CD4-positive, alpha-beta T cell treated with Interleukin-12 subunit alpha and Interleukin-12 subunit beta, for 1 hour (primary cell): ENCODE data around the gene KCTD11.
"Not testable (repeated sequence)": the region's sequence is repeated elsewhere in the genome, so short reads cannot be mapped to it uniquely, and the experiment has no call there.

Experiments used
- DNase-seq: peaks from one replicate; pipeline ENCODE4 v3.0.0-alpha.2; 2020

KCTD11 gene

DNA sequence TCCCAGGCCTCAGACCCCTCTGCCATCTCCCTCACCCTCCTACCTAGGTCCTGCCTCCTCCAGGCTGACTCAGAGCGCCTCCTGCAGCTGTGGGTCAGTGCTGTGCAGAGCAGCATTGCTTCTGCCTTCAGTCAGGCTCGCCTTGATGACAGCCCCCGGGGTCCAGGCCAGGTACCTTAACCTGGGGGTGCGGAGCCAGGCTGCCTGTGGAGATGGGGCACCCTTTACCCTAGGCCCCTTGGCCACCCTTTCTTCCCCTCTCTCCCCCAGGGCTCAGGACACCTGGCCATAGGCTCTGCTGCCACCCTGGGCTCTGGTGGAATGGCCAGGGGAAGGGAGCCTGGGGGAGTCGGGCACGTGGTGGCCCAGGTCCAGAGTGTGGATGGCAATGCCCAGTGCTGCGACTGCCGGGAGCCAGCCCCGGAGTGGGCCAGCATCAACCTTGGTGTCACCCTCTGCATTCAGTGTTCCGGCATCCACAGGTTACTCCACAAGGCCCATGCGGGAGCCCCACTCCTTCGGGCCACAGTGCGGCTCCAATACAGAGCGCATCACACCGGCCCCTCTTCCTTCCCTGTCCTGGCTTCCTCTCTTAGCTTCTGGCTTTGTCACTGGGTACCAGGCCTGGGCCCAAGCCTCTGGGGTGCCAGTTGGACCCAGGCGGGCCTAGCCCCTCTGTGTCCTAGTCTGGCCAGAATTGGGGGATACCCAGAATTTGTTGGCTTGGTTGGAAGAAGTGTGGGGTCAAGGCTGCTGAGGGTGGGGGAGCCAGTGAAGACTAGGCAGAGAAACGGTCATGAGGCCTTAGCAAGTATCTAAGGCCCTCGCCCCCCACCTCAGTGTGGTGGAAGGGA, 5.0 kb upstream of the KCTD11 start:
- DNase-seq, result no peak

DNA sequence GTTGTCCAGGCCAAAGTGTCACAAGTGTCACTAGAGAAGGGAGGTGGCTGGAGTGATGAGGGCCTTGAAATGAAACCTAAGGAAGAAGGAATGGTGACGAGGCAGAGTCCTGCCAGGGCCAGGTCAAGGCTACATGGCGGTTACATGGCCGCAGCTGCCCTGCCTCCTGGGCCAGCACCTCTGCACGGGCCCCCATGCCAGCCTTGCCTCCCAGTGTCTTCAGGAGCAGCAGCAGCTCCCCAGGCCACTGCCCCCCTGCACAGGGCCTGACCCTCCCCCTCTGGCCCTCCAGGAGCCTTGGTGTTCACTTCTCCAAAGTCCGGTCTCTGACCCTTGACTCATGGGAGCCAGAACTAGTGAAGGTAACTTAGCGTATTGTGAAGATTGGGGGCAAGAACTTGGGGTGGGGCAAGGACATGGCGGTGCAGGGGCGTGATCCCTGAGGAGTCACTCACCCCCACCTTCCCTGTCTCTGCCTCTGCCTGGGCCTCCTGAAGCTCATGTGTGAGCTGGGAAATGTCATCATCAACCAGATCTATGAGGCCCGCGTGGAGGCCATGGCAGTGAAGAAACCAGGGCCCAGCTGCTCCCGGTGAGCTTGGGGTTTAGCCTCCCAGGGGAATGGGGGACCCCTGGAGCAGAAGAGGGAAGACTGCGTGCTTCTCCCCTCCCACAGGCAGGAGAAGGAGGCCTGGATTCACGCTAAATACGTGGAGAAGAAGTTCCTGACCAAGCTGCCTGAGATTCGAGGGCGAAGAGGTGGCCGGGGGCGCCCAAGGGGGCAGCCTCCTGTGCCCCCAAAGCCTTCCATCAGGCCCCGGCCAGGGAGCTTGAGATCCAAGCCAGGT, 4.1 kb upstream of the KCTD11 start:
- no peak for DNase-seq

DNA sequence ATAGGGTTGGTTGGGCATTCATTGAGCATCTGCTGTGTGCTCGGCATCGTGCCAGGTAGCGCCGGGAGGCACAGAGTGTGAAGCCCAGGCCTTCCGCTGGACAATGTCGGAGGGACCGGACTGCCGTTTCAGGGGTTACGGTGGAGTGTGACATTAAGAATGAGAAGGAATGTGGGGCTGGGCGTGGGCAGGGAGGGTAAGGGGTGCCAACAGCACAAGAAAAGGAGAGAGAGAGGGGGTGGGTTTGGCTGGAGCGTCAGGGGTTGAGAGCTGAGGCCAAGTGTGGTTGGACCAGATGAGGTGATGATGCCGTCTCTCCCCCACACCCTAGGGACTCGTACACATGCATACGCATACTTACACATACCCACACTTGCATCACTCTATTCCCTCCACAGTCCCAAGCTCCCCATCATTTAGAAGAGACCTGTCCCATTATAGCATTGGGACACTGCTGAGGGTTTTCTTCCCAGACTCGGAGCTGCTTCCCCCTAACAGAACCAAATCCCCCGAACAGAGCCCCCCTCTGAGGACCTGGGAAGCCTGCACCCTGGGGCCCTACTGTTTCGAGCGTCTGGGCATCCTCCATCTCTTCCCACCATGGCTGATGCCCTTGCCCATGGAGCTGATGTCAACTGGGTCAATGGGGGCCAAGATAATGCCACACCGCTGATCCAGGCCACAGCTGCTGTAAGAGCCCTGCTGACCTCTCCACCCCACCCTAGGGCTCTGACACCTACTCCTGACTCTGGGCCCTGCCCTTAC, 3.3 kb upstream of the KCTD11 start:
- DNase-seq, result no peak

DNA sequence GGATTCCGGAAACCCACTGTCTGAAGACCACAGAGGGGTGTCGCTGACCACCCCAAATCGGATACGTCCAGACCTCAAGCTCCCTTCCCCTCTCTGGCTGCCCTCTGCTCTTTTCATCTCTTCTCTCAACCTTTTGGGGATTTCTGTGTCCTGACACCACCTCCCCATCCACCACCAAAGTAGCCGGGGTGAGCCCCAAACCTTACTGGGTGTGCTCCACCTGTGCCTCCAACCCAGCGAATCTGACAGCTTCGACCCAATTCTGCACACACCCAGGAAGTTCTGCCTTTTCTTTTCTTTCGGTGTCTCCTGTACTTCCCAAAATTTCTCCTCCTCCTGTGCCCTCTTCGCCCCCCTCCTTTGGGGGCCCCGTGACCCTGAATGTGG, 534 bp downstream of the KCTD11 start:
- DNase-seq, result peak; percentile 24

DNA sequence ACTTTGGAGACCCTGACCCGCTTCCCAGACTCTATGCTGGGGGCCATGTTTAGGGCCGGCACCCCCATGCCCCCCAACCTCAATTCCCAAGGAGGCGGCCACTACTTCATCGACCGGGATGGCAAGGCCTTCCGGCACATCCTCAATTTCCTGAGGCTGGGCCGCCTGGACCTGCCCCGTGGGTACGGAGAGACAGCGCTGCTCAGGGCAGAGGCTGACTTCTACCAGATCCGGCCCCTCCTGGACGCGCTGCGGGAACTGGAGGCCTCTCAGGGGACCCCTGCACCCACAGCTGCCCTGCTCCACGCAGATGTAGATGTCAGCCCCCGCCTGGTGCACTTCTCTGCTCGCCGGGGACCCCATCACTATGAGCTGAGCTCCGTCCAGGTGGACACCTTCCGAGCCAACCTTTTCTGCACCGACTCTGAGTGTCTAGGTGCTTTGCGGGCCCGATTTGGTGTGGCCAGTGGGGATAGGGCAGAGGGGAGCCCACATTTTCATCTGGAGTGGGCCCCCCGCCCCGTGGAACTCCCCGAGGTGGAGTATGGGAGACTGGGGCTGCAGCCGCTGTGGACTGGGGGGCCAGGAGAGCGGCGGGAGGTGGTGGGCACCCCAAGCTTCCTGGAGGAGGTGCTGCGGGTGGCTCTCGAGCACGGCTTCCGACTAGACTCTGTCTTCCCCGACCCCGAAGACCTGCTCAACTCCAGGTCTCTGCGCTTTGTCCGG, 1.1 kb downstream of the KCTD11 start:
- no peak for DNase-seq

DNA sequence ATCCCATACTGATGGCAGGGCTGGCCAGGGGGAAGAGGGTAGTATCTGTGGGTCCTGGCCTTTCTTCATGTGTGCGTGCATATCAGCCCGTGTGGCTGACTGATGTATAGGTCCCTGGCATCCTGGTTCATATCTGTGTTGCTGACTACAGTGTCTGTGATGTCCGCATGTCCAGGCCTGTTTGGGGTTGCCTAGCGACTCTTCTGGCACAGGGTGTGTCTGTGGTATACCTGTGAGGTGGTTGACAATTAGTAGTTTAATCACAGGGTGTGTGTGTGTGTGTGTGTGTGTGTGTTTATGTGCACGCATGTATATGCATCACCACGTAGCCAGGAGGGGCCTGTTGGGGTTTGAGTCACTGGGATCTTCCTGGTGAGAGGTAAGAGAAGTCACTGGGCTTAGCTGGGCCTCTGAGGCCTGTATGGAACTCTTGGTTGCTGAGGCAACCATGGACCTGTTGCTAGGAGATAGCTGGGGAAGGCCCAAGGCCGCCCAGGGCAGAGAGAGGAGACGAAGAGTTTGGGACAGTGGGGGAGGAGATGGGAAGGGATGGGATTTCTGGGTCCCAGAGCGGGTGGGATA, 2.4 kb downstream of the KCTD11 start:
- DNase-seq, result peak; percentile 34

DNA sequence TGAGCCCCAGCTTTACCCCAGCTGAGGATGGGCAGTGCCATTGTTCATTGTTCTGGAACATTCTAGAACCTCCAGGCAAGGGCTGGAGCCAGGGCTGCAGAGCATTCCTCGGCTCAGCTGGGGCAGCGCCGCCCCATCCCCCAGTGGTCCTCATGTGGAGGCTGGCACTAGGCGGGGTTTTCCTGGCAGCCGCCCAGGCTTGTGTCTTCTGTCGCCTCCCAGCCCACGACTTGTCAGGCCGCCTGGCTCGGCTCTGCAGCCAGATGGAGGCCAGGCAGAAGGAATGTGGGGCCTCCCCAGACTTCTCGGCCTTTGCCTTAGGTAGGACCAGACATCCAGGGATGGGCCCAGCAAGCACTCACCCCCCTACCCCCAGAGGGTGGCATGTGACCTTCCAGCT, 3.1 kb downstream of the KCTD11 start, which contains the start of gene TMEM95:
TMEM95 (plus strand) TSS at position 104 of the 400 bp plus-strand sequence; CDS start at position 153, 49 bp downstream.
- DNase-seq, result no peak

DNA sequence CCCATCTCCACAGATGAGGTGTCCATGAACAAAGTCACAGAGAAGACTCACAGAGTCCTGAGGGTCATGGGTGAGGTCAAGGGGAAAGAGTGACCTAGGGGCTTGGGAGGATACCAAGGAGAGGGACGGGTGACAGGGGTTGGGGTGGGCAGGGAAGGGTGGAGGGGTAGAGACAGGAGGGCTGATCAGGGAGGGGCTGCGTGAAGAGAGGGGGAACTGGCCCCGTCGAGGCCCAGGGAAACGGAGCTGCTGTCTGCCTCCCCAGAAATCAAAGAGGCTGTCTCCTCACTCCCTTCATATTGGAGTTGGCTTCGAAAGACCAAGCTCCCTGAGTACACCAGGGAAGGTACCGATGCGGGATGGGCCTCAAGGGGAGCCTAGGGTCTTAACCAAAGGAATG, 3.6 kb downstream of the KCTD11 start:
- DNase-seq, result no peak

DNA sequence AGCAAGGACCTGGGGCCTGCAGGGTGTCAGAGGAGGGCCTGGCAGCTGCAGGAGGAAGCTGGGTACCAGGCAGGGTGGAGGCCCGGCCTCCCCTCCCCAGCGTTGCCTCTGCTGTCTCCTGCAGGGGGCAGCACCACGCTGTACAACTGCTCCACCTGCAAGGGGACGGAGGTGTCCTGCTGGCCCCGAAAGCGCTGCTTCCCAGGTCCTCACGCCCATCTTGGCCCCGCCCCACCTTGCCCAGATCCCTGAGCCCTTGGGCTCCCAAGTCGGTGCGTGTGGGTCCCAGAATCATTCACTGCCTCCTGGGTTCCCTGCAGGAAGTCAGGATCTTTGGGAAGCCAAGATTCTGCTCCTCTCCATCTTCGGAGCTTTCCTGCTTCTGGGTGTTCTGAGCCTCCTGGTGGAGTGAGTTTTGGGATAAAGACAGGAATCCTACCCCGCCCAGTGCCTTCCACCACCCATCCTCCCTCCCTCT, 4.1 kb downstream of the KCTD11 start:
- peak; percentile 89 for DNase-seq

DNA sequence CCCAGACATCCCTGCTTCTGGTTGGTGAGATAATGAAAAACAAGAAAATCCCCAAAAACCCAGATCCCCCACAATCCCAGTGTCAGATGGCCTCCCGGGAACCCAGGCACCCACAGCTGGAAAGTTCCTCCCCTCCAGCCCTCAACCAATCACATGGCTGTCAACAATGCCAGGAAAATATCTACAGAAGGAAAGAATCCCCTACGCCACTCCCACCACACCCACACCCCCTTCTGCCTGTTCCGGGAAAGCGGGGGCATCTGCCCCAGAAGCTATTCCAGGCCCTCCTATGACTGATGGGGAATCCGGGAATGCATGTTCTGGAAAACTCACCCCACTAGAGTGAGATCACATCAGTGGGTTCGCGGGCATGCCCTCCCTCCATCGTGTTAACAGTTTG, 4.8 kb downstream of the KCTD11 start:
- no peak for DNase-seq

DNA sequence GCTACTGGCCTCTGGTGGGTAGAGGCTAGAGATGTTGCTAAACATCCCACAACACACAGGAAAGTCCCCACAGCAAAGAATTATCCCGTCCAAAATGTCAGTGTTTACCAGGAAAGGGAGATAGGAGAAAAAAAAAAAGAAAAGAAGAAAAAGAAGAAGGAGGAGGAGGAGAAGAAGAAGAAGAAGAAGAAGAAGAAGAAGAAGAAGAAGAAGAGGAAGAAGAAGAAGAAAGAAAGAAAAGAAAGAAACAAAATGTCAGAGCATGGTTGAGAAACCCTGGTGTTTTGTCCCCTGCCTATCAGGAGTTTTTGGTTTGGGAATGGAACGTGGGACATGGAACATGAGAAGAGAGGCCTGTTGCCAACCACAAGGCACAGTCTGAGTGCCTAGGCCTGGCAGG, 5.4 kb downstream of the KCTD11 start:
- no peak for DNase-seq

DNA sequence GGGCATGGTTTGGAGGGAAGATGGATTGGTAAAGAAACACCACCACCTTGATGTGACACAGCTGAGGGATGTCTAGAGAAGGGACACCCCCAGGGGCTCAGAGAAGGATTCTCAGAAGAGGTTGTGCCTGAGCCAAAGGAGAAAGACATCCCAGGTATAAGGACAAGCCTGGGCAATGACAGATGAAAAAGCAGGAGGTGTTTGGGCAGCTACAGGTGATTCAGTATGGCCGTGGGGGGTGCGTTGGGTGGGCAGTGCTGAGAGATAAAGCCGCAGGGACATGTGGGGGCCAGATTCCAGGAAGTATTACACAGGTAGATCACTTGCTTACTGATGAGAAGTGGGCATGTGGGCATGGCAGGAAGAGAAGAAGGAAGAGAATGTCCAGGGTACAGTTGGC, 9.9 kb downstream of the KCTD11 start:
- DNase-seq, result no peak

DNA sequence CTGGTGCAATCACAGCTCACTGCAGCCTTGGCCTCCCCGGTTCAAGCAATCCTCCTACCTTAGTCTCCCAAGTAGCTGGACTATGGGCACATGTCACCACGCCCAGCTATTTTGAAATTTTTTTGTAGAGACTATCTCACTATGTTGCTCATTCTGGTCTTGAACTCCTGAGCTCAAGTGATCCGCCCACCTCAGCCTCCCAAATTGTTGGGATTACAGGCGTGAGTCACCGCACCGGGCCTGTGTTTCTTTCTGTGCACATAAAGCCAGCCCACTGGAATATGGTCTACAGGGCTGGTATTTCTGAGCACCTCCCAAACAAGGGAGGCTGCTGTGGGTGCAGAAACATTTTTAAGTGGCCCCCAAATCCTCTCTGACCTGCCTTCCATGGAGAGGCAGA, 11.3 kb downstream of the KCTD11 start:
- DNase-seq, result no peak

DNA sequence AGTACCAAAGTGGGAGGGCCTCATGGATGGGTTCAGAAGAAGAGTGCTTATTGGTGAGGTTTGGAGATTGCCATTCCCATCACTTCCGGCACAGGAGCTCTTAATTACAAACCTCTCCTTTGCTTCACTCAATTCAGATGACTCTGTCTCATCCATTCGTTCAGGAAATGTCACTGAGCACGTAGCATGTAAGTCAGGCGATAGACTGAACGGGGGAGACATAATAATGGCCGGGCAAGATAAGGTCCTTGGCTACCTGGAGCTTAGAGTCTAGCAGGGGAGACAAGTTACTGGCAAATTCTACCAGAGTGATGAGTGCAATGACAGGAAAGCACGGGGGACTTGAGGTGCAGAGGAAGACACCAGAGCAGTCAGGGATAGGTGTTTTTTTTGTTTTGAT, 14.0 kb downstream of the KCTD11 start:
- not testable (repeated sequence) for DNase-seq

DNA sequence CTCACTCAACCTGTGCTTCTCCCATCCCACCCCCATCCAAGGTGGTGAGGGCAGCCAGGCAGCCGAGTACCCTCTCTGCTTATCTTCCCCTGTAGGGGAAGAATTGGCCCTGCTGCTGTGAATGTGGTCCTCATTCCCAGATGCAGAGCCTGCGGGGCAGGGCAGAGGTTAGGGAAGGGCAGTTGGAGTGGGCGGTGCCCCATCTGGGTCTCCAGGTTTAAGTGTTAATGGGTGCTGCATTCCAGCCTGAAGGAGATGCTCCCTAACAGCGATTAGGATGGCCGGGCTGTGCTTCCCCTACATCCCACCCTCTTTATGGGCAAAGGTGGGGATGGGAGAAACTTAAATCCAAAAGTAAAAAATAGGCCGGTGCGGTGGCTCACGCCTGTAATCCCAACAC, 15.1 kb downstream of the KCTD11 start:
- no peak for DNase-seq

DNA sequence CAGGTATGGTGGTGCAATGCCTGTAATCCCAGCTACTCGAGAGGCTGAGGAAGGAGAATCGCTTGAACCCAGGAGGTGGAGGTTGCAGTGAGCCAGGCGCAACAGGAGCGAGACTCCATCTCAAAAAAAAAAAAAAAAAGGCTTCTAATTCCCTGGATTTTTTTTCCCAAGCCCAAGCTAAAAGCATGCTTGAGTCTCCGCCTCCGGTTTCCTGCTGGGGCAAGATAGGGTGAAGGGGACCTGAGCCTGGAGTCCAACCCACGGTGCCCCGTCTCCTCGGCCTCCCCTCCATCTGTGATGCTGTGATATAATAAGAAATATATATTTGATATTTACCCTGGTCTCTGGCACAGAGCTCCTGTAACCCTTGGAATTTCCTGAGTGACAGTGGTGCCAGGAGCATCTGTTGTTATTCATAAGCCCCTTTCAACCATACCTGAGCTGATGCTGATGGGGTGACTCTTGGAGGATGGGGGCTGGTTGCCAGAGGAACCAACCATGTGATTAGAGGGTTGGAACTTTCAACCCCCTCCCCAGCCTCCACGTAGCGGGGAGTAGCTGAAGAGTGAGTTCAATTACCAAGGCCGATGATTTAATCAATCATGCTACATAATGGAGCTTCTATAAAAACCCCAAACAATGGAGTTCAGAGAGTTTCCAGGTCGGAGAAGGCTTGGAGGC, 16.1 kb downstream of the KCTD11 start:
- DNase-seq, result no peak

DNA sequence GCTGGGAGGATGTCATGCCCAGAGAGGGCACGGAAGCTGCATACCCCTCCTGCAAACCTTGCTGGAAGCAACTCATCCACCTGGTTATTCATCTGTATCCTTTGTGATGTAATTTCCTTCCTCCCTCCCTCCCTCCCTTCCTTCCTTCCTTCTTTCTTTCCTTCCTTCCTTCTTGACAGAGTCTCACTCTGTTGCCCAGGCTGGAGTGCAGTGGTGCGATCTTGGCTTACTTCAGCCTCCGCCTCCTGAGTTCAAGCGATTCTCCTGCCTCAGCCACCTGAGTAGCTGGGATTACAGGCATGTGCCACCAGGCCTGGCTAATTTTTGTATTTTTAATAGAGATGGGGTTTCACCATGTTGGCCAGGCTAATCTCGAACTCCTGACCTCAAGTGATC, 16.6 kb downstream of the KCTD11 start:
- DNase-seq, result not testable (repeated sequence)

DNA sequence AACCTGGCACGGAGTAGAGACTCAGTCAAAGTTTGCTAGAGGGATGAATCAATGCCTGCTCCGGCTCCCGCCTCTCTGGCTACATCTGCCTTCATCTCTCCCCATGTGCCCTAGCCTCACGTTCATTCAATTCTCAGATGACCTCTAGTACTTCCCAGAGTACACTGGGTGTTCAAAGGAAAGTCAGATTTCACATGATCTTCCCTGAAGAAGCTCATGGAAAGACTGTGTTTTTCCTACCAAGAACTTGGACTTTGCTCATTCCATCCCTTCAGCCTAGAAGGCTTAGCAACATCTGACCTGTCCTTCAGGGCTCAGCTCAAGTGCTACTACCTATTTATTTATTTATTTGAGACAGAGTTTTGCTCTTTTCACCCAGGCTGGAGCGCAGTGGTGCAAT, 17.9 kb downstream of the KCTD11 start:
- no peak for DNase-seq

DNA sequence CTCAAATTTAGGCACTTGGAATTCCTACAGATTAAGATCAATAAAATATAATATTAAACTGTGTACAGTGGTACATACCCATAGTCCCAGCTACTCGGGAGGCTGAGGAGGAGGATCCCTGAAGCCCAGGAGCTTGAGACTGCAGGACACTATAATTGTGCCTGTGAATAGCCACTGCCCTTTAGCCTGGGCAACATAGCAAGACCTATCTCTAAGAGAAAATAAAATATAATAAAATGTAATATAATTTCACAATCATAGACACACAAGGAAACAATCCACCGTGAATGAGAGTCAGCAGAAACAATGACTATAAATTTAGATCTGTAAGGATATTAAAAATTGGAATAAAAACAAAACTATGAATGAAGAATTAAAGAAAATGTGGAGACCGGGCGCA, 18.9 kb downstream of the KCTD11 start:
- no peak for DNase-seq

DNA sequence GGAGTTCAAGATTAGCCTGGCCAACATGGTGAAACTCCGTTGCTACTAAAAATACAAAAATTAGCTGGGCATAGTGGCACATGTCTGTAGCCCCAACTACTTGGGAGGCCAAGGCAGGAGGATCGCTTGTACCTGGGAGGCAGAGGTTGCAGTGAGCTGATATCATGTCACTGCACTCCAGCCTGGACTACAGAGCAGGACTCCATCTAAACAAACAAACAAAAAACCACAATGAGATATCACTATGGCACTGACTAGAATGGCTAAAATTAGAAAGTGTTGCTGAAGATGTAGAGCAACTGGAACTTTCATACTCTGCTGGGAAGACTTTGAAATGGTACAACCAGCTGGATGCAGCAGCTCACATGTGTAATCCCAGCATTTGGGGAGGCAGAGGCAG, 22.4 kb downstream of the KCTD11 start:
- no peak for DNase-seq

DNA sequence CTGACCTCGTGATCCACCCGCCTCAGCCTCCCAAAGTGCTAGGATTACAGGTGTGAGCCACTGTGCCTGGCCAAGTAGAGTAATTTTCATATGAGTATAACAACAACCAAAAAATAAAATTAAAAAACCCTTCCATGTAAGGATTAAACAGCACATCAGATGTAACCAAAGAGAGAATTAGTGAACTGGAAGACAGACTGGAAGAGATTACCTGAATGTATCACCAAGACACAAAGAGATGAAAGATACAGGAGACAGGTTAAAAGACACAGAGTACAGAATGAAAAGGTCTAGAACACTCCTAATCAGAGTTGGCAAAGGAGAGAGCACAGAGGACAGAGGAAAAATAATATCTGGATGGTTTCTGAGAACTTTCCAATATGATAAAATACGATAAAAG, 27.2 kb downstream of the KCTD11 start:
- no peak for DNase-seq

DNA sequence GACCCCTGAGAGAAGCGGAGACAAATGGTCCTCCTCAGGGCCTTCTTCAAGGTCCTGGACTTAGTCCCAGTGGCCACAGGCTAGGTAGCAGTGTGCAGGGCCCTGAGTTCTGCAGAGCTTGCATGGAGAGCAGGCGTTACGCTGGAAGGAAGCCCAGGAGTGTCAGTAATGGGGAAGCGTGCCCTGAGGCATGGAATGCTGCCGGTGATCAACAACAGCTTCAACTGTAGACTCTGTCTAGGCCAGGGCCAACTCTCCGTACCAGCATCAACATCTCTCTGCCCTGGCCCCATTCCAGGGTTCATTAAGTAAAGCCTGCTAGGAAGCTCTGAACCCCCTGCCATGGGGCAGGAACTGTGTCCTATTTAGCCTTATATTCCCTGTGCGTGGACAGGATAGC, 28.4 kb downstream of the KCTD11 start:
- no peak for DNase-seq
